HEK293T (cell line): Measurements from ENCODE around the gene SGCA.

ENCODE experiments used
- BHLHE40 ChIP-seq: fragments of 450-650 bp; IDR thresholded peaks from 2 replicates; pipeline ENCODE4 v1.6.1; 2016; ENCODE audit warnings: mild to moderate bottlenecking, moderate library complexity, borderline replicate concordance
- ELF4 ChIP-seq: fragments of 450-650 bp; IDR thresholded peaks from 2 replicates; pipeline ENCODE4 v1.6.1; 2017; ENCODE audit warnings: antibody characterized with exemption
- FOXM1 ChIP-seq: fragments of 450-650 bp; IDR thresholded peaks from 2 replicates; pipeline ENCODE4 v1.6.1; 2017; ENCODE audit warnings: mild to moderate bottlenecking, borderline replicate concordance
- SP1 ChIP-seq: fragments of 450-650 bp; IDR thresholded peaks from 2 replicates; pipeline ENCODE4 v1.6.1; 2017
- SUZ12 ChIP-seq: fragments of 450-650 bp; IDR thresholded peaks from 2 replicates; pipeline ENCODE4 v1.6.1; 2016; ENCODE audit warnings: mild to moderate bottlenecking
- ZNF384 ChIP-seq: fragments of 450-650 bp; IDR thresholded peaks from 2 replicates; pipeline ENCODE4 v1.6.1; 2016

- TF ChIP-seq SP1 (no peak), SUZ12 (no peak), ZNF384 (no peak), ELF4 (no peak), BHLHE40 (no peak), FOXM1 (no peak)
Observed at GRCh38 chr17:50198026-50198669, 32.3 kb downstream of the SGCA start.
